ENCODE data around the gene ALG12.

Gene ALG12

GRCh38 chr22:49886346-49887063 lies 31.7 kb downstream of the ALG12 start:
- no peak for DNase-seq

- DNase-seq, result no peak
Measured at GRCh38 chr22:49885881-49886280, 32.4 kb downstream of the ALG12 start.

- no peak for DNase-seq
Measured at GRCh38 chr22:49885281-49885680, 33.0 kb downstream of the ALG12 start.

- DNase-seq, result no peak
Measured at GRCh38 chr22:49884503-49885260, 33.6 kb downstream of the ALG12 start.

GRCh38 chr22:49884075-49884474 lies 34.2 kb downstream of the ALG12 start:
- DNase-seq, result no peak

- no peak for DNase-seq
Measured at GRCh38 chr22:49883294-49883640, 35.0 kb downstream of the ALG12 start.

GRCh38 chr22:49882519-49883293 lies 35.5 kb downstream of the ALG12 start:
- no peak for DNase-seq

GRCh38 chr22:49881856-49882255 lies 36.4 kb downstream of the ALG12 start:
- DNase-seq, result no peak

GRCh38 chr22:49880281-49880680 lies 38.0 kb downstream of the ALG12 start:
- no peak for DNase-seq

- DNase-seq, result no peak
Measured at GRCh38 chr22:49879871-49880270, 38.4 kb downstream of the ALG12 start.

- DNase-seq, result no peak
Measured at GRCh38 chr22:49878206-49878605, 40.0 kb downstream of the ALG12 start.

- no peak for DNase-seq
Measured at GRCh38 chr22:49877642-49878041, 40.6 kb downstream of the ALG12 start.

GRCh38 chr22:49873228-49873940 lies 44.9 kb downstream of the ALG12 start:
- no peak for DNase-seq

- DNase-seq, result no peak
Measured at GRCh38 chr22:49872347-49872746, 45.9 kb downstream of the ALG12 start.

GRCh38 chr22:49871482-49871881 lies 46.8 kb downstream of the ALG12 start:
- no peak for DNase-seq

GRCh38 chr22:49869845-49870712 lies 48.2 kb downstream of the ALG12 start:
- DNase-seq, result peak; percentile 68

- no peak for DNase-seq
Measured at GRCh38 chr22:49869086-49869830, 49.0 kb downstream of the ALG12 start.

GRCh38 chr22:49867303-49868265 lies 50.7 kb downstream of the ALG12 start:
- peak; percentile 45 for DNase-seq

- no peak for DNase-seq
Measured at GRCh38 chr22:49866646-49867045, 51.6 kb downstream of the ALG12 start.

GRCh38 chr22:49866134-49866533 lies 52.1 kb downstream of the ALG12 start:
- DNase-seq, result no peak
